GM12872 (cell line): ENCODE results near the gene L2HGDH.

ENCODE experiments used
- CTCF ChIP-seq: IDR thresholded peaks from 3 replicates; pipeline ENCODE4 v1.5.1; 2011; ENCODE audit warnings: low read depth, mild to moderate bottlenecking, low read length, moderate library complexity; ENCODE audit not compliant: insufficient read depth

Gene L2HGDH

GRCh38 chr14:50303744-50304471 lies 8.1 kb downstream of the L2HGDH start:
- no peak for TF ChIP-seq CTCF

- TF ChIP-seq CTCF: no peak
These were observed 10.1 kb downstream of the L2HGDH start for GRCh38 chr14:50301914-50302313.

GRCh38 chr14:50299585-50299984 lies 12.4 kb downstream of the L2HGDH start:
- TF ChIP-seq CTCF: no peak

GRCh38 chr14:50290306-50290705 lies 21.7 kb downstream of the L2HGDH start:
- TF ChIP-seq CTCF: no peak

GRCh38 chr14:50288146-50288545 lies 23.9 kb downstream of the L2HGDH start:
- TF ChIP-seq CTCF: no peak

- TF ChIP-seq CTCF: no peak
These were observed 26.2 kb downstream of the L2HGDH start for GRCh38 chr14:50285861-50286260.

- no peak for TF ChIP-seq CTCF
These were observed 39.5 kb downstream of the L2HGDH start for GRCh38 chr14:50272498-50272897.

- TF ChIP-seq CTCF: no peak
These were observed 41.1 kb downstream of the L2HGDH start for GRCh38 chr14:50270932-50271331.
